GM19035 (cell line): Measurements from ENCODE around the gene BMPER.

Source experiments
- ATAC-seq: cut with Tn5 transposase; IDR thresholded peaks from one replicate; pipeline ENCODE4 v1.9.1; 2021; ENCODE audit not compliant: unreplicated experiment

The BMPER gene

GRCh38 chr7:33887266-33887975 lies 17.9 kb upstream of the BMPER start:
- ATAC-seq: no peak

GRCh38 chr7:33888166-33888565 lies 17.2 kb upstream of the BMPER start:
- ATAC-seq: no peak

GRCh38 chr7:33892945-33893344 lies 12.4 kb upstream of the BMPER start:
- ATAC-seq: no peak

- ATAC-seq: no peak
These were observed 12.0 kb upstream of the BMPER start for GRCh38 chr7:33893377-33893776.

- peak; percentile 99 for ATAC-seq
These were observed 10.1 kb upstream of the BMPER start for GRCh38 chr7:33895025-33895804.

- ATAC-seq: no peak
These were observed 4.8 kb upstream of the BMPER start for GRCh38 chr7:33900501-33900900.

- ATAC-seq: no peak
These were observed 4.1 kb upstream of the BMPER start for GRCh38 chr7:33901199-33901598.

GRCh38 chr7:33901847-33902246 lies 3.5 kb upstream of the BMPER start:
- ATAC-seq: no peak

GRCh38 chr7:33902746-33903145 lies 2.6 kb upstream of the BMPER start:
- ATAC-seq: no peak

- ATAC-seq: peak; percentile 39
These were observed 1.3 kb upstream of the BMPER start for GRCh38 chr7:33903791-33904680.

- ATAC-seq: peak; percentile 45
These were observed 504 bp upstream of the BMPER start for GRCh38 chr7:33904681-33905388.

GRCh38 chr7:33906697-33907096 lies 1.4 kb downstream of the BMPER start:
- no peak for ATAC-seq

- ATAC-seq: no peak
These were observed 2.3 kb downstream of the BMPER start for GRCh38 chr7:33907625-33908024.

- ATAC-seq: no peak
These were observed 4.0 kb downstream of the BMPER start for GRCh38 chr7:33909318-33909717.

GRCh38 chr7:33909755-33910154 lies 4.4 kb downstream of the BMPER start:
- no peak for ATAC-seq

- ATAC-seq: no peak
These were observed 5.4 kb downstream of the BMPER start for GRCh38 chr7:33910756-33911155.

- ATAC-seq: no peak
These were observed 11.2 kb downstream of the BMPER start for GRCh38 chr7:33916357-33917081.

- ATAC-seq: no peak
These were observed 12.3 kb downstream of the BMPER start for GRCh38 chr7:33917661-33918060.

GRCh38 chr7:33918438-33919143 lies 13.3 kb downstream of the BMPER start:
- ATAC-seq: no peak

GRCh38 chr7:33919449-33919848 lies 14.1 kb downstream of the BMPER start:
- ATAC-seq: no peak
